ENCODE measurements around the gene NUAK2.

DNA sequence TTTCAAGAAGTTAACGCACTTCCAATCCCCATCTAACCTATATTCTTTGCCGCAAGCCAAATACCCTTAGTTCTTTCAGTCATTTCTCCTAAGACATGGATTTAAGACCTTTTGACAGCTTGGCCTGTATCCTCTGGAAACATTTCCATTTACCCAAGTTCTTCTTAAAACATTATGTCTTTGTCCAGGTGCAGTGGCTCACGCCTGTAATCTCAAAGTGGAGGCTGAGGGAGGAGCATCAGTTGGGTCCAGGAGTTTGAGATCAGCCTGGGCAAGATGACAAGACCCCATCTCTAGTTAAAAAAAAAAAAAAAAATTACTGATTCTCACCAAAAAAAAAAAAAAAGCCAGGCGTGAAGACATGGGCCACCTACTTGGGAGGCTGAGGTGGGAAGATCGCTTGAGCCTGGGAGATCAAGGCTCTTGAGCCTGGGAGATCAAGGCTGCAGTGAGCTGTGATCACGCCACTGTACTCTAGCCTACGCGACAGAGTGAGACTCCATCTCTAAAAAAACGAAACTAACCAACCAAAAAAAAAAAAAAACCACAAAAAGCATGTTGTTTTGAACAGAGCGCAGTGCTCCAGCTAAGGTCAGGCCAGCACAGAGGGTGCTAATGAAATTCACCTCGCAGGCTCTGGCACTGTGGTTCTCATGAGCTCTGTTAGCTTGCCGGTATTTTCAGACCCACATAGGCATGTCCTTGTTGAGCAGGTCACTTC lies 36.0 kb downstream of the NUAK2 start:
- TF ChIP-seq, protein P1, sequence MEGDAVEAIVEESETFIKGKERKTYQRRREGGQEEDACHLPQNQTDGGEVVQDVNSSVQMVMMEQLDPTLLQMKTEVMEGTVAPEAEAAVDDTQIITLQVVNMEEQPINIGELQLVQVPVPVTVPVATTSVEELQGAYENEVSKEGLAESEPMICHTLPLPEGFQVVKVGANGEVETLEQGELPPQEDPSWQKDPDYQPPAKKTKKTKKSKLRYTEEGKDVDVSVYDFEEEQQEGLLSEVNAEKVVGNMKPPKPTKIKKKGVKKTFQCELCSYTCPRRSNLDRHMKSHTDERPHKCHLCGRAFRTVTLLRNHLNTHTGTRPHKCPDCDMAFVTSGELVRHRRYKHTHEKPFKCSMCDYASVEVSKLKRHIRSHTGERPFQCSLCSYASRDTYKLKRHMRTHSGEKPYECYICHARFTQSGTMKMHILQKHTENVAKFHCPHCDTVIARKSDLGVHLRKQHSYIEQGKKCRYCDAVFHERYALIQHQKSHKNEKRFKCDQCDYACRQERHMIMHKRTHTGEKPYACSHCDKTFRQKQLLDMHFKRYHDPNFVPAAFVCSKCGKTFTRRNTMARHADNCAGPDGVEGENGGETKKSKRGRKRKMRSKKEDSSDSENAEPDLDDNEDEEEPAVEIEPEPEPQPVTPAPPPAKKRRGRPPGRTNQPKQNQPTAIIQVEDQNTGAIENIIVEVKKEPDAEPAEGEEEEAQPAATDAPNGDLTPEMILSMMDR (IDR thresholded peaks at IDR 0.05): no peak
- TF ChIP-seq POLR2A (IDR thresholded peaks at IDR 0.05; ENCODE audit: low read depth) (no peak), POLR2AphosphoS5 (IDR thresholded peaks at IDR 0.05) (no peak)

Measured in esophagus muscularis mucosa (tissue), 3 donors.